ENCODE measurements around the gene SPECC1L.

SPECC1L gene

GRCh38 chr22:24402460-24403192 lies 132.0 kb downstream of the SPECC1L start:
- peak; percentile 77 for DNase-seq (ENCODE audit: low read depth)

GRCh38 chr22:24403346-24403745 lies 132.7 kb downstream of the SPECC1L start:
- DNase-seq (ENCODE audit: low read depth): no peak

- no peak for DNase-seq (ENCODE audit: low read depth)
Measured at GRCh38 chr22:24404561-24405275, 134.1 kb downstream of the SPECC1L start.

- DNase-seq (ENCODE audit: low read depth): no peak
Measured at GRCh38 chr22:24405631-24406321, 135.1 kb downstream of the SPECC1L start.

- no peak for DNase-seq (ENCODE audit: low read depth)
Measured at GRCh38 chr22:24406322-24407277, 136.0 kb downstream of the SPECC1L start.

GRCh38 chr22:24407278-24407665 lies 136.6 kb downstream of the SPECC1L start:
- no peak for DNase-seq (ENCODE audit: low read depth)

- no peak for DNase-seq (ENCODE audit: low read depth)
Measured at GRCh38 chr22:24407884-24408283, 137.3 kb downstream of the SPECC1L start.

GRCh38 chr22:24408630-24409029 lies 138.0 kb downstream of the SPECC1L start:
- no peak for DNase-seq (ENCODE audit: low read depth)

GRCh38 chr22:24409707-24410106 lies 139.1 kb downstream of the SPECC1L start:
- DNase-seq (ENCODE audit: low read depth): no peak

GRCh38 chr22:24410110-24410856 lies 139.7 kb downstream of the SPECC1L start:
- no peak for DNase-seq (ENCODE audit: low read depth)

GRCh38 chr22:24411256-24412004 lies 140.8 kb downstream of the SPECC1L start:
- DNase-seq (ENCODE audit: low read depth): no peak

GRCh38 chr22:24412274-24412673 lies 141.6 kb downstream of the SPECC1L start:
- DNase-seq (ENCODE audit: low read depth): no peak

- DNase-seq (ENCODE audit: low read depth): no peak
Measured at GRCh38 chr22:24413271-24413670, 142.6 kb downstream of the SPECC1L start.

GRCh38 chr22:24413736-24414385 lies 143.2 kb downstream of the SPECC1L start:
- no peak for DNase-seq (ENCODE audit: low read depth)

- no peak for DNase-seq (ENCODE audit: low read depth)
Measured at GRCh38 chr22:24414523-24414922, 143.9 kb downstream of the SPECC1L start.

GRCh38 chr22:24414984-24415945 lies 144.6 kb downstream of the SPECC1L start:
- DNase-seq (ENCODE audit: low read depth): no peak

- DNase-seq (ENCODE audit: low read depth): no peak
Measured at GRCh38 chr22:24416095-24416494, 145.5 kb downstream of the SPECC1L start.

- DNase-seq (ENCODE audit: low read depth): no peak
Measured at GRCh38 chr22:24416611-24417010, 146.0 kb downstream of the SPECC1L start.

- no peak for DNase-seq (ENCODE audit: low read depth)
Measured at GRCh38 chr22:24417200-24417599, 146.6 kb downstream of the SPECC1L start.

Measured in HS-27A (cell line).